Endothelial cell of umbilical vein (primary cell): ENCODE results near the gene MBD2. TPM values are rescaled to one million over a fixed set of nuclear protein-coding genes. Genes with fewer than 3 reads are reported as not detected.
A peak's percentile ranks its signal among the peaks of the same experiment; 100 is the strongest.

Experiments
- BruUV-seq: library from RNA; stranded (reverse); fragments of 400-500 nt; replicated peaks from 2 replicates; lab custom pipeline; 2021; lab: Mats Ljungman, UMichigan
- CTCF ChIA-PET: fragments of 300-600, 350-600 bp; sonication (Branson Sonifier 250); formaldehyde crosslinking; loops from one replicate; lab custom pipeline; 2021; ENCODE audit warnings: antibody characterized with exemption, inconsistent platforms; lab: Charles Lee
- POLR2A ChIA-PET: fragments of 300-600, 350-600 bp; sonication (Branson Sonifier 250); formaldehyde crosslinking; loops from one replicate; lab custom pipeline; 2021; ENCODE audit warnings: antibody characterized with exemption, inconsistent platforms; lab: Charles Lee
- DNase-seq: peaks from one replicate; pipeline ENCODE4 v3.0.0-alpha.2; 2011; ENCODE audit warnings: low read depth, low spot score
- FAIRE-seq: peaks from 2 replicates; lab custom pipeline; 2011; peaks lifted over from hg19 to GRCh38; lab: Jason Lieb, UNC
- H2AFZ ChIP-seq: 2 replicates; pipeline ENCODE4 v1.6.0; 2012; ENCODE audit warnings: low read depth, low read length, control low read depth, inconsistent platforms
- H3K27ac ChIP-seq: 2 replicates; pipeline ENCODE4 v1.5.1; 2011; ENCODE audit warnings: low read depth, mild to moderate bottlenecking, control low read depth, low read length, moderate library complexity; ENCODE audit not compliant: insufficient read depth
- H3K27me3 ChIP-seq, 2 experiments: 2 replicates each; pipeline versions ENCODE4 v1.6.0 to v1.6.1; 2011; ENCODE audit warnings: low read length in 2 of 2, mixed read lengths in 1 of 2; ENCODE audit not compliant: control insufficient read depth in 2 of 2, insufficient read depth in 2 of 2
- H3K36me3 ChIP-seq, 2 experiments: 2 replicates in 1 of 2; 3 replicates in 1 of 2; pipeline ENCODE4 v1.5.1; 2011; ENCODE audit warnings: low read length in 2 of 2, mild to moderate bottlenecking in 1 of 2, moderate library complexity in 1 of 2; ENCODE audit not compliant: control insufficient read depth in 2 of 2, insufficient read depth in 2 of 2; ENCODE audit errors: extremely low read depth in 1 of 2
- H3K4me1 ChIP-seq: 3 replicates; pipeline ENCODE4 v1.5.1; 2011; ENCODE audit warnings: mild to moderate bottlenecking, low read length; ENCODE audit not compliant: control insufficient read depth, insufficient read depth; ENCODE audit errors: extremely low read depth
- H3K4me2 ChIP-seq: 2 replicates; pipeline ENCODE4 v1.6.1; 2011; ENCODE audit warnings: low read length, control low read depth, mixed read lengths; ENCODE audit not compliant: insufficient read depth
- H3K4me3 ChIP-seq, 3 experiments: fragments of 200-600 bp in 1 of 3; sonication (generic), shearing (Covaris generic) in 1 of 3; replicated peaks in 1 of 3; 2 replicates each; pipeline ENCODE4 v1.5.1; 2011 to 2016; ENCODE audit warnings: control low read depth in 3 of 3, low read length in 3 of 3, mild to moderate bottlenecking in 2 of 3, inconsistent platforms in 1 of 3, low read depth in 1 of 3, moderate library complexity in 1 of 3; ENCODE audit not compliant: insufficient read depth in 1 of 3
- H3K79me2 ChIP-seq: 2 replicates; pipeline ENCODE4 v1.6.0; 2012; ENCODE audit warnings: low read length, inconsistent platforms; ENCODE audit not compliant: control insufficient read depth, insufficient read depth
- H3K9ac ChIP-seq: replicated peaks from 2 replicates; pipeline ENCODE3; 2011; ENCODE audit warnings: low read length, control low read depth; ENCODE audit not compliant: insufficient read depth; ENCODE audit errors: extremely low read depth
- H3K9me1 ChIP-seq: replicated peaks from 3 replicates; pipeline ENCODE4 v1.6.0; 2011; ENCODE audit warnings: mild to moderate bottlenecking, low read length; ENCODE audit not compliant: control insufficient read depth, insufficient read depth; ENCODE audit errors: extremely low read depth
- H3K9me3 ChIP-seq: replicated peaks from 2 replicates; pipeline ENCODE4 v1.5.1; 2012; ENCODE audit warnings: low read length, inconsistent platforms; ENCODE audit not compliant: control insufficient read depth, insufficient read depth
- H4K20me1 ChIP-seq: replicated peaks from 2 replicates; pipeline ENCODE3; 2011; ENCODE audit warnings: mild to moderate bottlenecking, low read length; ENCODE audit not compliant: control insufficient read depth, insufficient read depth; ENCODE audit errors: extremely low read depth
- CTCF ChIP-seq, 2 donors: IDR thresholded peaks; 1 replicate in 1 of 2; 2 replicates in 1 of 2; pipeline ENCODE4 v1.5.1; 2011; ENCODE audit warnings: low read length in 2 of 2, mild to moderate bottlenecking in 2 of 2, moderate library complexity in 2 of 2, control low read depth in 1 of 2, inconsistent platforms in 1 of 2, low read depth in 1 of 2; ENCODE audit not compliant: insufficient read depth in 1 of 2; ENCODE audit errors: extremely low read depth in 1 of 2
- EZH2 ChIP-seq: IDR thresholded peaks from 2 replicates; pipeline ENCODE4 v1.6.1; 2012; ENCODE audit warnings: borderline replicate concordance, low read depth, mild to moderate bottlenecking, moderate library complexity, low read length, inconsistent platforms; ENCODE audit not compliant: severe bottlenecking
- GATA2 ChIP-seq: IDR thresholded peaks from 2 replicates; pipeline ENCODE4 v1.7.0; 2011; ENCODE audit warnings: low read depth, mild to moderate bottlenecking, moderate library complexity, mixed read lengths, low read length; ENCODE audit not compliant: insufficient read length, insufficient read depth
- dilution Hi-C: fragments of 300-500 bp; cut with MboI; formaldehyde crosslinking; loops from one replicate; pipeline ENCODE4 v1.15.0; 2019; ENCODE audit warnings: low sequenced_read_pairs; ENCODE audit not compliant: extremely low pct_ligation_motif_present
- intact Hi-C: fragments of 100-400 bp; cut with micrococcal nuclease; formaldehyde crosslinking; loops from one replicate; pipeline ENCODE4 v1.10.0; 2022
- polyA plus RNA-seq, 4 experiments: library from polyadenylated mRNA; depleted of rRNA in 3 of 4; stranded (reverse) in 3 of 4; unstranded in 1 of 4; fragments of >200 nt; gene quantifications; 2 replicates each; pipeline versions ENCODE4 v1.2.1 to v1.2.3, GENCODE V29; 2011 to 2012; ENCODE audit warnings: missing spikeins in 1 of 4
- total RNA-seq: library from RNA; stranded (reverse); gene quantifications from 2 replicates; pipeline ENCODE4 v1.2.3, GENCODE V29; 2021

The MBD2 gene
- total and polyA plus RNA-seq, 2 donors (not counting 3 experiments of a cell fraction or from before 2014, with no cell fraction given) = 86.8 to 110 TPM

- peaks cover 24% of the 10 kb centered on the region for H3K79me2 ChIP-seq
- FAIRE-seq = no peak
- CTCF ChIA-PET = interaction anchor here (0.8 to 1.7 kb wide), 2 partner anchors 14 to 87 kb away, joined by 3 to 4 read pairs; no protein-coding TSS in a partner anchor
Measured at GRCh38 chr18:54183390-54183789, 41.1 kb downstream of the MBD2 start.

More at GRCh38 chr18:54183390-54183789, 41.1 kb downstream of the MBD2 start:
- H2AFZ ChIP-seq = no peak overlapping the region
- peak overlapping the region; percentile 5 for H3K27ac ChIP-seq
- H4K20me1 ChIP-seq = no peaks in the 10 kb centered on the region
- BruUV-seq = no TSS peak
- TF ChIP-seq GATA2 = no peak
- TF ChIP-seq CTCF (IDR thresholded peaks at IDR 0.05; ENCODE audit: extremely low read depth in 1 of 2, insufficient read depth in 1 of 2, low read depth in 1 of 2, low read length in 2 of 2) = no peak
- TF ChIP-seq EZH2 = no peak
- H3K27me3 ChIP-seq = no peaks in the 10 kb centered on the region
- DNase-seq = no peak
- dilution Hi-C loops (no loop called here), intact Hi-C loops (no loop called here)
- H3K4me2 ChIP-seq = no peak overlapping the region
- no peak overlapping the region for H3K4me3 ChIP-seq
- no peak overlapping the region for H3K9ac ChIP-seq
- POLR2A ChIA-PET = no interaction called here
- no peaks in the 10 kb centered on the region for H3K9me1 ChIP-seq
- peaks cover 15% of the 10 kb centered on the region for H3K4me1 ChIP-seq
- H3K9me3 ChIP-seq = no peaks in the 10 kb centered on the region
- H3K36me3 ChIP-seq = peaks cover 7% of the 10 kb centered on the region in 2 experiments
